CD4-positive, alpha-beta T cell treated with Interleukin-4 for 1 hour (primary cell): ENCODE measurements around the gene ACSM6.
A peak's percentile ranks its signal among the peaks of the same experiment; 100 is the strongest.
"Not testable (repeated sequence)": the region's sequence is repeated elsewhere in the genome, so short reads cannot be mapped to it uniquely, and the experiment has no call there.

Experiments
- DNase-seq, 2 donors: peaks; one replicate each; pipeline ENCODE4 v3.0.0-alpha.2; 2020 to 2022

The ACSM6 gene

GRCh38 chr10:95220539-95220938, 26.5 kb downstream of the ACSM6 start:
- DNase-seq = no peak

- no peak for DNase-seq
These were observed 27.1 kb downstream of the ACSM6 start for GRCh38 chr10:95221124-95221523.

- no peak for DNase-seq
These were observed 31.1 kb downstream of the ACSM6 start for GRCh38 chr10:95225136-95225535.

GRCh38 chr10:95228934-95229723, 35.1 kb downstream of the ACSM6 start:
- DNase-seq = not testable (repeated sequence)

GRCh38 chr10:95229724-95230627, 35.9 kb downstream of the ACSM6 start:
- DNase-seq = no peak

GRCh38 chr10:95230677-95231586, 36.9 kb downstream of the ACSM6 start:
- DNase-seq = peak; percentile 24 to 72

GRCh38 chr10:95233377-95234034, 39.5 kb downstream of the ACSM6 start:
- DNase-seq = no peak

GRCh38 chr10:95234951-95235350, 40.9 kb downstream of the ACSM6 start:
- DNase-seq = no peak

GRCh38 chr10:95235676-95236067, 41.6 kb downstream of the ACSM6 start:
- DNase-seq = no peak

GRCh38 chr10:95236068-95236903, 42.2 kb downstream of the ACSM6 start:
- DNase-seq = no peak

GRCh38 chr10:95237376-95238170, 43.5 kb downstream of the ACSM6 start:
- no peak for DNase-seq

- not testable (repeated sequence) for DNase-seq
These were observed 46.1 kb downstream of the ACSM6 start for GRCh38 chr10:95240096-95240495.

GRCh38 chr10:95240811-95241210, 46.8 kb downstream of the ACSM6 start:
- no peak for DNase-seq

- DNase-seq = no peak
These were observed 47.5 kb downstream of the ACSM6 start for GRCh38 chr10:95241533-95241932.

- DNase-seq = no peak
These were observed 48.7 kb downstream of the ACSM6 start for GRCh38 chr10:95242581-95243317.

GRCh38 chr10:95243318-95243617, 49.2 kb downstream of the ACSM6 start:
- DNase-seq = no peak

- no peak for DNase-seq
These were observed 50.1 kb downstream of the ACSM6 start for GRCh38 chr10:95244152-95244551.

- no peak for DNase-seq
These were observed 51.5 kb downstream of the ACSM6 start for GRCh38 chr10:95245425-95246055.

- DNase-seq = peak; percentile 46 to 55
These were observed 52.6 kb downstream of the ACSM6 start for GRCh38 chr10:95246582-95247051.
